GM03348 (cell line): Measurements from ENCODE around the gene RABEP2.
"Not testable (repeated sequence)": the region's sequence is repeated elsewhere in the genome, so short reads cannot be mapped to it uniquely, and the experiment has no call there.

ENCODE experiments used
- DNase-seq: peaks from one replicate; pipeline ENCODE4 v3.0.0; 2012; ENCODE audit warnings: low spot score

RABEP2 gene, protein sequence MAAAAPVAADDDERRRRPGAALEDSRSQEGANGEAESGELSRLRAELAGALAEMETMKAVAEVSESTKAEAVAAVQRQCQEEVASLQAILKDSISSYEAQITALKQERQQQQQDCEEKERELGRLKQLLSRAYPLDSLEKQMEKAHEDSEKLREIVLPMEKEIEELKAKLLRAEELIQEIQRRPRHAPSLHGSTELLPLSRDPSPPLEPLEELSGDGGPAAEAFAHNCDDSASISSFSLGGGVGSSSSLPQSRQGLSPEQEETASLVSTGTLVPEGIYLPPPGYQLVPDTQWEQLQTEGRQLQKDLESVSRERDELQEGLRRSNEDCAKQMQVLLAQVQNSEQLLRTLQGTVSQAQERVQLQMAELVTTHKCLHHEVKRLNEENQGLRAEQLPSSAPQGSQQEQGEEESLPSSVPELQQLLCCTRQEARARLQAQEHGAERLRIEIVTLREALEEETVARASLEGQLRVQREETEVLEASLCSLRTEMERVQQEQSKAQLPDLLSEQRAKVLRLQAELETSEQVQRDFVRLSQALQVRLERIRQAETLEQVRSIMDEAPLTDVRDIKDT

GRCh38 chr16:28924762-28925385 lies at the start of gene RABEP2:
TSS of gene RABEP2 (minus strand) at chr16:28925238. CDS start at chr16:28925163, 75 bp downstream.
- DNase-seq: peak; percentile 100

DNA sequence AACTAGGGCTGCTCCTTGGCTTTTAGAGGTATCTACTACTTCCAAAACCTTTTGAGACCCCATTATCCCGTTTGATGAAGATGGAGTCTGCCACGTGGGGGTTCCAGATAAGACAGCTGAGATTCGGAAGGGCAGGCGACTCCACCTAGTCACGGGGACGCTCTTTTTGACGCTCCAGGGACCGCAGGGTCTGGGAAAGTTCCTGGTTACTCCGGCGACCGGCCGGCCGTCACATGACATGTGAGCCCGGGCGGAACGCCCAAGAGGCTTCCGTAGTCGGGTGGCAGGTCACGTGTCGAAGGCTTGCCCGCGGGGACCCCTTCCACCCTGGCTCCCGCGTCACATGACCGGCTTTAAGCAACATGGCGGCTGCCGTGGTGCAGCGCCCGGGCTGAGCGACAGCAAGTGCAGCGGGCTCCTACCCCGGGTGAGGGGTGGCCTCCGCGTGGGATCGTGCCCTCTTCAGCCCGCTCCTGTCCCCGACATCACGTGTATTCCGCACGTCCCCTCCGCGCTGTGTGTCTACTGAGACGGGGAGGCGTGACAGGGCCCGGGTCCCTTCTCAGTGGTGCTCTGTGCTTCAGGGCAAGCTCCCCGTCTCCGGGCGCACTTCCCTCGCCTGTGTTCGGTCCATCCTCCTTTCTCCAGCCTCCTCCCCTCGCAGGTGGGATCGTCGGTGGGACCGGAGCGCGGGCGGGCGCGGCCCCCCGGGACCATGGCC lies 49.6 kb upstream of the RABEP2 start, which contains the start of gene SPNS1:
TSS of gene SPNS1 (plus strand) at position 342 of the 721 bp plus-strand sequence. CDS start at position 716, 374 bp downstream.
- DNase-seq: peak; percentile 99

- DNase-seq: peak; percentile 81
Observed at GRCh38 chr16:28974007-28974436, 49.0 kb upstream of the RABEP2 start.

GRCh38 chr16:28969696-28970095 lies 44.7 kb upstream of the RABEP2 start:
- DNase-seq: not testable (repeated sequence)

- no peak for DNase-seq
Observed at GRCh38 chr16:28967156-28967555, 42.1 kb upstream of the RABEP2 start.

- DNase-seq: no peak
Observed at GRCh38 chr16:28964496-28964895, 39.5 kb upstream of the RABEP2 start.

- DNase-seq: no peak
Observed at GRCh38 chr16:28964072-28964471, 39.0 kb upstream of the RABEP2 start.

DNA sequence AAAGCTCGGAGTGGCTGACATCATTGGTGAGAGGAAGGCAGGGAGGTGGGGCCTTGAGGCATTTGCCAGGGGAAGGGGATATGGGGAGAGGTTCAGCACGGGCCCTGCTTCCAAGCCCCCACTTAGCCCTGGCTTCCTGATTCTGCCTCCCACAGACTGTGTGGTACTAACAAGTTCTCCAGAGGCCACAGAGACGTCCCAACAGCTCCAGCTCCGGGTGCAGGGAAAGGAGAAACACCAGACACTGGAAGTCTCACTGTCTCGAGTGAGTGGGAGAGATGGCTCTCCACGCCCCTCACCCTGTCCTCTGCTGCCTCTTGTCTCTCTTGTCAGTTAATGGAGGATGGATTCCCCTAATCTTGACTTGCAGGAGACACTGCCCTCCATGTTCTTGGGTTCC lies 33.8 kb upstream of the RABEP2 start:
- DNase-seq: no peak

DNA sequence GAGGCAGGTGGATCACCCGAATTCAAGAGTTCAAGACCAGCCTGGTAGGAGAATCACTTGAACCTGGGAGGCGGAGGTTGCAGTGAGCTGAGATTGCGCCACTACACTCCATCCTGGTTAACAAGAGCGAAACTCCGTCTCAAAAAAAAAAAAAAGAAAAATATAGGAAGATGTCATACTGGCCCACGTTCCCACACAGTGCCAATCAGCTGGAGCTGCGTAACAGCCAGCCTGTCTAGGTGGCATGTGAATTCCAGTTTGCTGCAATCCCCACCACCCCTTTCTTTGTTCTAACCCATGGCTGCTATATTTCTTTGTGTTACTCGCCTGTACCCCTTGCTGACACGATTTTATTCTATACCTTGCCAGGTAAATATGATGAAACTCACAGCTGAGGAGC lies 33.2 kb upstream of the RABEP2 start:
- no peak for DNase-seq

DNA sequence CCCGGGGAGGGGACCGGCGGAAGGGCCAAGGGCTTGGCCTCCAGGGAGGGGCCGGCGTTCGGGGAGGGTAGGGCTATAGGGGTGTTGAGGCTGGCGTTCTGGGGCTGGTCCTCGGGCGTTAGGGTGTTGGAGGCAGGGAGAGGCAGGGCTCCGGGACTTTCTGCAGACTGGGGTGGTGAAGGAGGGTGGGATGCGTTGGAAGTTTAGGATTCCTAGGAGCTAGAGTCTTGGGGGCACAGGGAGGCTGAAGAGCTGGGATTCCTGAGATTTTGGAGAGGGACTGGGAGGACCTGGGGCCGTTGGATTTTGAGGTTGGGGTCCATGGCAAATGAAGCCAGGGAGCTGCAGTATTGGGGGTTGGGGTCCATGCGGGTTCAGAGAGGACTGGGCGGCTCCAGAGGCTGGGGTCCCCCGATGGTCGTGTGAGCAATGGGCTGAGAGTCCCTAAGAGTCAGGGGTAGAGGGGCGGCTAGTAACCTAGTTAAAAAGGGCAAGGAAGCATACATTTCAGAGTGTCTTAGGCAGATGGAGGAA lies 26.4 kb upstream of the RABEP2 start:
- no peak for DNase-seq

DNA sequence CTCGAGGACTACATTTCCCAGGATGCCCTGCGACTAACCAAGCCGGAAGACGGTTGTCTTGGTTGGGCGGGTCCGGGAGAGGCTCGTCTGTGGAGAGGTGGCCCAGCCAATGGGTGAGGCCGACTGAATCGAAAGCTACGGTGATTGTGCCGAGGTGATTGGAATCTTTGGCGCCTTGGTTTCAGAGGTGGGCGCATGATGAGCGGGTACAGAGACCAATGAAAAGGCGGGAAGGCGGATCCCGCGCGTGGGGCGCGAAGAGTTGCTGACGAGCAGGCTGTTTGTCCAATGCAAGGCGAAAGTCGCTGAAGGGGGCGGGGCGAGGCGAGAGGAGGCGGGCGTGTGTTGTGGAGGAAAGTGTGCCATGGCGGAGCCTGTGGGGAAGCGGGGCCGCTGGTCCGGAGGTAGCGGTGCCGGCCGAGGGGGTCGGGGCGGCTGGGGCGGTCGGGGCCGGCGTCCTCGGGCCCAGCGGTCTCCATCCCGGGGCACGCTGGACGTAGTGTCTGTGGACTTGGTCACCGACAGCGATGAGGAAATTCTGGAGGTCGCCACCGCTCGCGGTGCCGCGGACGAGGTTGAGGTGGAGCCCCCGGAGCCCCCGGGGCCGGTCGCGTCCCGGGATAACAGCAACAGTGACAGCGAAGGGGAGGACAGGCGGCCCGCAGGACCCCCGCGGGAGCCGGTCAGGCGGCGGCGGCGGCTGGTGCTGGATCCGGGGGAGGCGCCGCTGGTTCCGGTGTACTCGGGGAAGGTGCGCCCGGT lies 25.8 kb upstream of the RABEP2 start, which contains the start of gene NFATC2IP:
TSS of gene NFATC2IP (plus strand) at position 290 of the 762 bp plus-strand sequence. CDS start at position 365, 75 bp downstream.
- DNase-seq: peak; percentile 99

DNA sequence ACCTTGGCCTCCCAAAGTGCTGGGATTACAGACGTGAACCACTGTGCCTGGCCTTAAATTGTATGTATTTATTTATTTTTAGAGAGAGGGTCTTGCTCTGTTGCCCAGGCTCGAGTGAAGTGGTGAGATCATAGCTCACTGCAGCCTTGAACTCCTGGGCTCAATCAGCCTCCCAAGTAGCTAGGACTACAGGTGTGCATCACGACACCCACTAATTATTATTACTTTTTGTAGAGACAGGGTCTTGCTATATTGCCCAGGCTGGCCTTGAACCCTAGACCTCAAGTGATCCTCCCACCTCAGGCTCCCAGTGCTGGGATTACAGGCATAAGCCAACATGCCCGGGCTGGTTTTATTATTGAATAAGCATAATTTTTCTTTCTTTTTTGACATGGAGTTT lies 21.6 kb upstream of the RABEP2 start:
- DNase-seq: no peak

GRCh38 chr16:28943281-28943680 lies 18.2 kb upstream of the RABEP2 start:
- DNase-seq: no peak

GRCh38 chr16:28939825-28940224 lies 14.8 kb upstream of the RABEP2 start:
- not testable (repeated sequence) for DNase-seq

- DNase-seq: no peak
Observed at GRCh38 chr16:28938721-28939120, 13.7 kb upstream of the RABEP2 start.

- DNase-seq: no peak
Observed at GRCh38 chr16:28937222-28937876, 12.3 kb upstream of the RABEP2 start.

DNA sequence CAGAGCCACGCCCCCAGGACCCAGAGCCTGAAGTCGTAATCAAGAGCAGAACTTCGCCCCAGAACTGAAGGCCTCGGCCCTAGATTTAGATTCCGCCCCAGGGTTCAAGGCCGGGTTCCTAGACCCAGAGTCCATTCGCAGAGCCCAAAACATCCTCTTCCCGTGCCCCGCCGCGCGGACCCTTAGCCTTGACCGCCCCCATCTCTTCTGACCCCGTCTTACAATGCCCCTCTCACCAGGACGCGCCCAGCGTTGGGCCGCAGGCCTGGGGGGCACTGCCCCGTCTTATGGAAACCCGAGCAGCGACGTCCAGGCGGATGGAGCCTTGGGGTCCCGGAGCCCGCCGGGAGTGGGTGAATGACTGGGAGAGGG lies 11.7 kb upstream of the RABEP2 start:
- DNase-seq: no peak

DNA sequence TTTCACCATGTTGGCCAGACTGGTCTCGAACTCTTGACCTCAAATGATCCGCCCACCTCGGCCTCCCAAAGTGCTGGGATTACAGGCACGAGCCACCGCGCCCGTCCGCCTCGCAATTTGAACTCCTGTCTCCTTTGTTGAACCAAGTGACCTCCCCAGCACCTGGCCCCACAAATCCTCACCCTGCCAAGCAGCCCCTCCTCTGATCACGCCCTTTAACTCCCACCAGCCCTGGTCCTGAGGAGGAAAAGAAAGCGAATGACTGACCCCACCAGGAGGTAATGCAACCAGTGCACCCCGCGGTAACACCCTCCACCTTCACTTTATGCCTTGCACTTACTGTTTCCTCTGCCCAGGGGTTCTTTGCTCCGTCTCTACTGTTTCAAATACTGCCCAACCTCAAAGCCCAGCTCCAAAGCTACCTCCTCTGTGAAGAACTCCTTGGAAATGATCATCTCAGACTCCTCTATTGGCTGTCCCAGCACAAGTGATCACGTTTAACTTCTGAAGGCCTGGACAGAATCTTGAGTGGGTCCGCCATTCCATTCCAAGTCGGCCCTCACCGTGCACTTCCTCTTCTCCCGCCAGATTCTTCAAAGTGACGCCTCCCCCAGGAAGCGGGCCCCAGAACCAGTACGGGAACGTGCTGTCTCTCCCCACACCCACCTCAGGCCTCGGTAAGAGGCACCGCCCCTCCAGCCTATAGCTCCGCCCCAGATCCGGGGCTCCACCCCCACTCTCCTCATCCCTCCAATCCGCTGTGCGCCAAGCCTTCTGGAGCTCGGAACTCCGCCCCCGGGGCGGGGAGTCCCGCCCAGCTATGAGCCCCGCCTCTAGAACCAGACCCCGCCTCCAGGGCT lies 11.1 kb upstream of the RABEP2 start:
- DNase-seq: peak; percentile 64

- DNase-seq: no peak
Observed at GRCh38 chr16:28935346-28935745, 10.3 kb upstream of the RABEP2 start.

DNA sequence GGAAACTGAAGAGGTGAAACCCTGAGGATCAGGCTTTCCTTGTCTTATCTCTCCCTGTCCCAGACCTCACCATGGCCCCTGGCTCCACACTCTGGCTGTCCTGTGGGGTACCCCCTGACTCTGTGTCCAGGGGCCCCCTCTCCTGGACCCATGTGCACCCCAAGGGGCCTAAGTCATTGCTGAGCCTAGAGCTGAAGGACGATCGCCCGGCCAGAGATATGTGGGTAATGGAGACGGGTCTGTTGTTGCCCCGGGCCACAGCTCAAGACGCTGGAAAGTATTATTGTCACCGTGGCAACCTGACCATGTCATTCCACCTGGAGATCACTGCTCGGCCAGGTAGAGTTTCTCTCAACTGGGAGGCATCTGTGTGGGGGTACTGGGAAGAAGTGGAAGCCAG lies 8.1 kb upstream of the RABEP2 start:
- DNase-seq: no peak
